Sigmoid colon (tissue), 7 donors: ENCODE data around the gene TRAF5. TPM values are rescaled to one million over a fixed set of nuclear protein-coding genes. Genes with fewer than 3 reads are reported as not detected.

Source experiments
- DNase-seq: peaks from one replicate; pipeline ENCODE4 v3.0.0-alpha.2; 2019
- H3K27ac ChIP-seq, 4 donors: fragments of 200-600 bp; sonication (generic); one replicate each; pipeline ENCODE4 v1.5.1; 2016 to 2019; ENCODE audit warnings: mild to moderate bottlenecking in 1 of 4
- H3K27me3 ChIP-seq, 3 donors: fragments of 200-600 bp; sonication (generic); one replicate each; pipeline ENCODE4 v1.5.1; 2019; ENCODE audit warnings: mild to moderate bottlenecking in 1 of 3
- H3K36me3 ChIP-seq, 4 donors: fragments of 200-600 bp; sonication (generic); one replicate each; pipeline ENCODE4 v1.5.1; 2016 to 2019
- H3K4me1 ChIP-seq, 4 donors: fragments of 200-600 bp; sonication (generic); one replicate each; pipeline ENCODE4 v1.5.1; 2017 to 2019
- H3K4me3 ChIP-seq, 4 donors: fragments of 200-600 bp; sonication (generic); one replicate each; pipeline ENCODE4 v1.5.1; 2017 to 2019; ENCODE audit warnings: mild to moderate bottlenecking in 2 of 4, moderate library complexity in 1 of 4
- H3K9me3 ChIP-seq, 4 donors: fragments of 200-600 bp in 3 of 4; sonication (generic) in 3 of 4; one replicate each; pipeline versions ENCODE4 v1.5.1 to v1.6.1; 2013 to 2019
- EP300 ChIP-seq, 4 donors: sonication (generic); formaldehyde crosslinking; IDR thresholded peaks; one replicate each; pipeline ENCODE4 v1.6.1; 2017; ENCODE audit warnings: antibody characterized with exemption in 4 of 4
- POLR2A ChIP-seq, 2 donors: fragments of 450-650 bp; IDR thresholded peaks; one replicate each; pipeline ENCODE4 v1.6.1; 2016; ENCODE audit warnings: antibody characterized with exemption in 2 of 2, mild to moderate bottlenecking in 2 of 2, moderate library complexity in 2 of 2
- POLR2AphosphoS5 ChIP-seq, 4 donors: sonication (generic); formaldehyde crosslinking; IDR thresholded peaks; one replicate each; pipeline ENCODE4 v1.6.1; 2017; ENCODE audit warnings: antibody characterized with exemption in 4 of 4
- WGBS, 2 donors: extraction: QIAGEN DNeasy Blood & Tissue Kit; methylation state at CpG; one replicate each; pipeline ENCODE4 v1.1.7; 2013; 5-methylcytosine and 5-hydroxymethylcytosine counted together
- intact Hi-C: fragments of 100-400 bp; cut with DNase I; formaldehyde crosslinking; loops from one replicate; pipeline ENCODE4 v1.15.1; 2023
- polyA plus RNA-seq, 3 donors: library from polyadenylated mRNA; stranded (reverse); fragments of 200-250 nt; gene quantifications; one replicate each; pipeline ENCODE4 v1.2.3, GENCODE V29; 2013
- total RNA-seq, 4 donors: library from RNA; depleted of rRNA; stranded (reverse); fragments of >200 nt; gene quantifications; one replicate each; pipeline ENCODE4 v1.1.0, GENCODE V29; 2016
- TF ChIP-seq, protein P1 (sequence below), 4 experiments: fragments of 450-650 bp in 3 of 4; fragments of 200-600 bp in 1 of 4; IDR thresholded peaks; one replicate each; pipeline ENCODE4 v1.5.1; 2016 to 2019; ENCODE audit warnings: antibody characterized with exemption in 4 of 4, mild to moderate bottlenecking in 3 of 4, moderate library complexity in 2 of 4
- donor health status: healthy with polysubstance abuse.
- donor health status: Bipolar disorder and iron deficiency.
- donor health status: healthy.

TRAF5 gene
- total and polyA plus RNA-seq, 7 donors, result 2.4 to 55.9 (median 20.8) TPM

- peaks cover 10 to 87% (median 25%) of the 10 kb centered on the region in 4 donors for H3K36me3 ChIP-seq
- intact Hi-C loops, result no loop called here
- no peaks in the 10 kb centered on the region for H3K27me3 ChIP-seq
- no peak overlapping the region for H3K27ac ChIP-seq
- TF ChIP-seq EP300 (IDR thresholded peaks at IDR 0.05) (no peak), POLR2A (IDR thresholded peaks at IDR 0.05) (no peak), POLR2AphosphoS5 (IDR thresholded peaks at IDR 0.05) (no peak)
- TF ChIP-seq, protein P1, sequence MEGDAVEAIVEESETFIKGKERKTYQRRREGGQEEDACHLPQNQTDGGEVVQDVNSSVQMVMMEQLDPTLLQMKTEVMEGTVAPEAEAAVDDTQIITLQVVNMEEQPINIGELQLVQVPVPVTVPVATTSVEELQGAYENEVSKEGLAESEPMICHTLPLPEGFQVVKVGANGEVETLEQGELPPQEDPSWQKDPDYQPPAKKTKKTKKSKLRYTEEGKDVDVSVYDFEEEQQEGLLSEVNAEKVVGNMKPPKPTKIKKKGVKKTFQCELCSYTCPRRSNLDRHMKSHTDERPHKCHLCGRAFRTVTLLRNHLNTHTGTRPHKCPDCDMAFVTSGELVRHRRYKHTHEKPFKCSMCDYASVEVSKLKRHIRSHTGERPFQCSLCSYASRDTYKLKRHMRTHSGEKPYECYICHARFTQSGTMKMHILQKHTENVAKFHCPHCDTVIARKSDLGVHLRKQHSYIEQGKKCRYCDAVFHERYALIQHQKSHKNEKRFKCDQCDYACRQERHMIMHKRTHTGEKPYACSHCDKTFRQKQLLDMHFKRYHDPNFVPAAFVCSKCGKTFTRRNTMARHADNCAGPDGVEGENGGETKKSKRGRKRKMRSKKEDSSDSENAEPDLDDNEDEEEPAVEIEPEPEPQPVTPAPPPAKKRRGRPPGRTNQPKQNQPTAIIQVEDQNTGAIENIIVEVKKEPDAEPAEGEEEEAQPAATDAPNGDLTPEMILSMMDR (IDR thresholded peaks at IDR 0.05), result no peak
- 86 to 93% methylated on average over 4 of the region's 4 CpGs for WGBS, 2 donors
- no peak for DNase-seq
- no peak overlapping the region for H3K4me3 ChIP-seq
- no peaks in the 10 kb centered on the region for H3K9me3 ChIP-seq
- peaks cover 0 to 5% (median 0%) of the 10 kb centered on the region in 4 donors for H3K4me1 ChIP-seq
Measured at GRCh38 chr1:211285196-211285595, 41.4 kb upstream of the TRAF5 start.

DNA sequence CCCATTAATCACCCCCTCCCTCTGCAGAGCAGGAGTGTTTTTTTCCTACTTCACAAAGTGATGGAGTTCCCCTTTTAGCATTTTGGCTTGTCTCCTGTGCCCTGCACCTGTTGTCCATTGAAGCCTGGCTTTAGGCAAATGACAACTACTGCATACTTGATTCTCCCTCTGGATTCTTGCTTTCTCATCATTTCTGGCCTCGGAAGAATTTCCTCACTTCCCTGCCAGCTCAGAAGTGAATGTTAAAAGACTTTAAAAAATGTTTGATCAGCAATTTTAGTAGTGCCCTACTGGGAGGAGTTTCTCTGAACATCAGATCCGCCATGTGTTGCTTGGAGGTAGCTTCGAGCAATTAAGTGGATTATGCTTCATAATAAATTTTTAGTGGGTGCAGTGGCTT, 39.4 kb upstream of the TRAF5 start:
- DNase-seq, result no peak
- Histone ChIP-seq H3K4me3 (no peak overlapping the region), H3K4me1 (peaks cover 0 to 5% (median 0%) of the 10 kb centered on the region in 4 donors), H3K36me3 (peaks cover 25 to 87% (median 35%) of the 10 kb centered on the region in 4 donors), H3K27me3 (no peaks in the 10 kb centered on the region), H3K27ac (no peak overlapping the region), H3K9me3 (no peaks in the 10 kb centered on the region)
- TF ChIP-seq, protein P1 (IDR thresholded peaks at IDR 0.05), result no peak
- TF ChIP-seq POLR2A (IDR thresholded peaks at IDR 0.05), result no peak
- no peak for TF ChIP-seq POLR2AphosphoS5 (IDR thresholded peaks at IDR 0.05)
- TF ChIP-seq EP300 (IDR thresholded peaks at IDR 0.05), result no peak
- intact Hi-C loops, result no loop called here
- WGBS, 2 donors, result 90 to 92% methylated on average over 3 of the region's 3 CpGs

- TF ChIP-seq POLR2AphosphoS5 (IDR thresholded peaks at IDR 0.05) (no peak), EP300 (IDR thresholded peaks at IDR 0.05) (no peak), POLR2A (IDR thresholded peaks at IDR 0.05) (no peak)
- TF ChIP-seq, protein P1 (IDR thresholded peaks at IDR 0.05), result no peak
- no peak for DNase-seq
- intact Hi-C loops, result no loop called here
- Histone ChIP-seq H3K4me3 (no peak overlapping the region), H3K36me3 (peaks cover 29 to 90% (median 39%) of the 10 kb centered on the region in 4 donors), H3K27ac (no peak overlapping the region), H3K4me1 (no peaks in the 10 kb centered on the region), H3K9me3 (no peaks in the 10 kb centered on the region), H3K27me3 (no peaks in the 10 kb centered on the region)
- WGBS, 2 donors, result 88 to 91% methylated on average over 2 of the region's 2 CpGs
Measured at GRCh38 chr1:211292411-211292810, 34.2 kb upstream of the TRAF5 start.

DNA sequence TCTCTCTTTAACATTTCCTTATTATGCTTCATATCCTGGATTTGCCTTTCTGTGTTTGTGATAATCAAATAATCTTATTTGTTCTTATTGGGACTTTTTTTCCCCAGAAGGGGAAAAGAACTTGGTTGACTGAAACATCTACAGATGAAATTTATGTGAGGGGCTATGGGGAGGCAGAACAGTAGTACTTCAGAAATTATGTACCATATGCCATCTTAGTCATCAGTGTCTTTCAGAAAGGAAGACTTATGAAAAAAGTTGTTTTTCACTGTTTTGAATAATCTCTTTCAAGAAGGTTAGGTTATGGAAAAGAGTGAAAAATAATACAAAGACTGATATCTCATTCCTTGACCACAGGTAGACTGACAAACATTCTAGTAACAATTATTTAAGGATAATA, 30.2 kb upstream of the TRAF5 start:
- TF ChIP-seq, protein P1 (IDR thresholded peaks at IDR 0.05), result no peak
- H3K9me3 ChIP-seq, result no peaks in the 10 kb centered on the region
- no peak overlapping the region for H3K27ac ChIP-seq
- no peaks in the 10 kb centered on the region for H3K27me3 ChIP-seq
- no peaks in the 10 kb centered on the region for H3K4me1 ChIP-seq
- H3K4me3 ChIP-seq, result no peak overlapping the region
- intact Hi-C loops, result no loop called here
- no peak for DNase-seq
- peaks cover 14 to 95% (median 30%) of the 10 kb centered on the region in 4 donors for H3K36me3 ChIP-seq

- Histone ChIP-seq H3K27me3 (no peaks in the 10 kb centered on the region), H3K27ac (no peak overlapping the region), H3K9me3 (no peaks in the 10 kb centered on the region), H3K4me1 (no peaks in the 10 kb centered on the region), H3K36me3 (peaks cover 0 to 69% (median 9%) of the 10 kb centered on the region in 4 donors), H3K4me3 (no peak overlapping the region)
- WGBS, 2 donors, result 90 to 93% methylated on average over 3 of the region's 3 CpGs
- TF ChIP-seq EP300 (IDR thresholded peaks at IDR 0.05), result no peak
- no peak for DNase-seq
- intact Hi-C loops, result no loop called here
Measured at GRCh38 chr1:211305044-211305443, 21.6 kb upstream of the TRAF5 start.
